HEK293 (cell line): ENCODE measurements around the gene BRCA2.

Experiments used
- CTCF ChIA-PET: fragments of 350-600 bp; formaldehyde crosslinking; extraction: SDS; loops from one replicate; lab custom pipeline; 2021; ENCODE audit warnings: antibody characterized with exemption; lab: Yijun Ruan, JAX
- POLR2A ChIA-PET: fragments of 300-600 bp; formaldehyde crosslinking; extraction: SDS; loops from one replicate; lab custom pipeline; 2020; ENCODE audit warnings: antibody characterized with exemption, inconsistent platforms; lab: Yijun Ruan, JAX
- H3K27ac ChIP-seq: fragments of 200-500 bp; sonication (Bioruptor generic); 2 replicates; pipeline ENCODE4 v1.5.1; 2014; ENCODE audit warnings: low read depth, low read length, control low read depth, inconsistent platforms; ENCODE audit errors: extremely low read depth
- H3K36me3 ChIP-seq, 2 experiments: fragments of 200-500 bp in 1 of 2; sonication (Bioruptor generic) in 1 of 2; 1 replicate in 1 of 2; 2 replicates in 1 of 2; pipeline ENCODE4 v1.5.1; 2014 to 2017; ENCODE audit warnings: inconsistent platforms in 2 of 2, low read length in 2 of 2; ENCODE audit not compliant: control insufficient read depth in 2 of 2, insufficient read depth in 1 of 2
- H3K4me1 ChIP-seq: fragments of 200-500 bp; sonication (Bioruptor generic); 2 replicates; pipeline ENCODE4 v1.5.1; 2014; ENCODE audit warnings: mild to moderate bottlenecking, low read length, inconsistent platforms; ENCODE audit not compliant: control insufficient read depth, insufficient read depth
- H3K4me3 ChIP-seq: 2 replicates; pipeline ENCODE4 v1.5.1; 2011; ENCODE audit warnings: low read depth, mild to moderate bottlenecking, control low read depth, low read length, moderate library complexity
- H3K9me3 ChIP-seq: fragments of 200-500 bp; sonication (Bioruptor generic); 2 replicates; pipeline ENCODE4 v1.5.1; 2014; ENCODE audit warnings: low read depth, low read length, inconsistent platforms; ENCODE audit not compliant: control insufficient read depth, insufficient read depth
- GFI1B ChIP-seq: fragments of 450-650 bp; formaldehyde crosslinking; IDR thresholded peaks from 2 replicates; pipeline ENCODE4 v1.5.1; 2016; ENCODE audit warnings: missing biosample characterization, missing genetic modification characterization
- GLIS1 ChIP-seq: fragments of 450-650 bp; formaldehyde crosslinking; IDR thresholded peaks from 2 replicates; pipeline ENCODE4 v1.5.1; 2016; ENCODE audit warnings: missing biosample characterization, missing genetic modification characterization
- HOXA7 ChIP-seq: sonication (generic); formaldehyde crosslinking; IDR thresholded peaks from 2 replicates; pipeline ENCODE4 v1.8.1; 2022; ENCODE audit warnings: missing genetic modification reagents, borderline replicate concordance
- KLF16 ChIP-seq: fragments of 450-650 bp; formaldehyde crosslinking; IDR thresholded peaks from 2 replicates; pipeline ENCODE4 v1.5.1; 2017; ENCODE audit warnings: missing biosample characterization, missing genetic modification characterization
- PRDM2 ChIP-seq: fragments of 450-650 bp; formaldehyde crosslinking; IDR thresholded peaks from 2 replicates; pipeline ENCODE4 v1.5.1; 2016; ENCODE audit warnings: missing biosample characterization, missing genetic modification characterization, borderline replicate concordance
- SCRT2 ChIP-seq: fragments of 450-650 bp; formaldehyde crosslinking; IDR thresholded peaks from 2 replicates; pipeline ENCODE4 v1.5.1; 2016; ENCODE audit warnings: missing biosample characterization, missing genetic modification characterization
- TRIM28 ChIP-seq: IDR thresholded peaks from 2 replicates; pipeline ENCODE4 v1.6.1; 2011; ENCODE audit warnings: low read length, control low read depth, borderline replicate concordance
- ZBTB20 ChIP-seq: fragments of 450-650 bp; formaldehyde crosslinking; IDR thresholded peaks from 2 replicates; pipeline ENCODE4 v1.5.1; 2016; ENCODE audit warnings: missing biosample characterization, missing genetic modification characterization
- ZBTB6 ChIP-seq: fragments of 450-650 bp; formaldehyde crosslinking; IDR thresholded peaks from 2 replicates; pipeline ENCODE4 v1.5.1; 2017; ENCODE audit warnings: missing biosample characterization, missing genetic modification characterization
- ZNF211 ChIP-seq: fragments of 450-650 bp; formaldehyde crosslinking; IDR thresholded peaks from 2 replicates; pipeline ENCODE4 v1.5.1; 2016; ENCODE audit warnings: low read depth, missing biosample characterization, missing genetic modification characterization
- ZNF311 ChIP-seq: fragments of 450-650 bp; formaldehyde crosslinking; IDR thresholded peaks from 2 replicates; pipeline ENCODE4 v1.5.1; 2017; ENCODE audit warnings: missing biosample characterization, missing genetic modification characterization, borderline replicate concordance
- ZNF335 ChIP-seq: fragments of 450-650 bp; formaldehyde crosslinking; conservative IDR thresholded peaks from 2 replicates; pipeline ENCODE4 v1.5.1; 2016; ENCODE audit warnings: missing biosample characterization, missing genetic modification characterization
- ZNF350 ChIP-seq: fragments of 450-650 bp; formaldehyde crosslinking; IDR thresholded peaks from 2 replicates; pipeline ENCODE4 v1.5.0; 2017; ENCODE audit warnings: missing biosample characterization, mild to moderate bottlenecking, missing genetic modification characterization
- ZNF394 ChIP-seq: fragments of 450-650 bp; formaldehyde crosslinking; IDR thresholded peaks from 2 replicates; pipeline ENCODE4 v1.5.1; 2016; ENCODE audit warnings: missing biosample characterization, missing genetic modification characterization, mild to moderate bottlenecking, moderate library complexity, borderline replicate concordance
- ZNF48 ChIP-seq: fragments of 450-650 bp; formaldehyde crosslinking; IDR thresholded peaks from 2 replicates; pipeline ENCODE4 v1.5.1; 2016; ENCODE audit warnings: missing biosample characterization, missing genetic modification characterization
- ZNF548 ChIP-seq: fragments of 450-650 bp; formaldehyde crosslinking; IDR thresholded peaks from 2 replicates; pipeline ENCODE4 v1.5.1; 2016; ENCODE audit warnings: missing biosample characterization, missing genetic modification characterization
- ZNF580 ChIP-seq: fragments of 450-650 bp; formaldehyde crosslinking; IDR thresholded peaks from 2 replicates; pipeline ENCODE4 v1.5.1; 2016; ENCODE audit warnings: missing biosample characterization, missing genetic modification characterization
- ZNF664 ChIP-seq: fragments of 450-650 bp; formaldehyde crosslinking; IDR thresholded peaks from 2 replicates; pipeline ENCODE4 v1.5.1; 2016; ENCODE audit warnings: missing biosample characterization, missing genetic modification characterization
- ZNF670 ChIP-seq: fragments of 450-650 bp; formaldehyde crosslinking; IDR thresholded peaks from 2 replicates; pipeline ENCODE4 v1.5.1; 2016; ENCODE audit warnings: missing biosample characterization, missing genetic modification characterization, low read depth
- ZNF677 ChIP-seq: fragments of 450-650 bp; IDR thresholded peaks from 2 replicates; pipeline ENCODE4 v1.5.0; 2018; ENCODE audit warnings: missing biosample characterization, mild to moderate bottlenecking, missing genetic modification characterization, moderate library complexity
- ZNF843 ChIP-seq: fragments of 450-650 bp; formaldehyde crosslinking; IDR thresholded peaks from 2 replicates; pipeline ENCODE4 v1.5.1; 2016; ENCODE audit warnings: missing biosample characterization, missing genetic modification characterization

Gene BRCA2

GRCh38 chr13:32298695-32299094, 16.6 kb upstream of the BRCA2 start:
- no peak for TF ChIP-seq ZNF670
- TF ChIP-seq PRDM2 (tag by site-specific recombination), result no peak
- TF ChIP-seq ZNF580, result no peak
- no peak for TF ChIP-seq ZNF677 (tag by site-specific recombination)
- TF ChIP-seq ZNF335 (tag by site-specific recombination), result no peak
- POLR2A ChIA-PET, result interaction anchor here (0.6 kb wide), 1 partner anchor 10 kb away, joined by 3 read pairs; no protein-coding TSS in a partner anchor
- H3K27ac ChIP-seq, result no peak overlapping the region
- H3K4me3 ChIP-seq, result no peak overlapping the region
- H3K4me1 ChIP-seq, result no peaks in the 10 kb centered on the region
- no peaks in the 10 kb centered on the region for H3K36me3 ChIP-seq
- CTCF ChIA-PET, result interaction anchor here (1.0 kb wide), 1 partner anchor 10 kb away, joined by 5 read pairs; no protein-coding TSS in a partner anchor
- H3K9me3 ChIP-seq, result no peaks in the 10 kb centered on the region

GRCh38 chr13:32299893-32300292, 15.4 kb upstream of the BRCA2 start:
- no peaks in the 10 kb centered on the region for H3K4me1 ChIP-seq
- TF ChIP-seq ZNF211 (tag by site-specific recombination), result no peak
- TF ChIP-seq SCRT2, result no peak
- TF ChIP-seq ZNF311, result no peak
- TF ChIP-seq TRIM28, result no peak
- TF ChIP-seq KLF16, result no peak
- no peak for TF ChIP-seq GFI1B (tag by site-specific recombination)
- no peak for TF ChIP-seq ZNF350 (tag by site-specific recombination)
- no peak for TF ChIP-seq ZBTB20 (tag by site-specific recombination)
- TF ChIP-seq ZNF548 (tag by site-specific recombination), result no peak
- TF ChIP-seq ZNF394, result no peak
- TF ChIP-seq HOXA7, result no peak
- no peak for TF ChIP-seq ZNF843 (tag by site-specific recombination)
- TF ChIP-seq GLIS1 (tag by site-specific recombination), result no peak
- TF ChIP-seq ZNF677 (tag by site-specific recombination), result no peak
- no peak for TF ChIP-seq ZNF664 (tag by site-specific recombination)
- TF ChIP-seq ZBTB6 (tag by site-specific recombination), result no peak
- no peak for TF ChIP-seq ZNF48 (tag by site-specific recombination)
- ChIA-PET CTCF (interaction anchor here (1.9 kb wide), 1 partner anchor 9 kb away, joined by 5 read pairs; no protein-coding TSS in a partner anchor), POLR2A (no interaction called here)
- H3K27ac ChIP-seq, result no peak overlapping the region
- H3K9me3 ChIP-seq, result no peaks in the 10 kb centered on the region
- no peak overlapping the region for H3K4me3 ChIP-seq
- no peaks in the 10 kb centered on the region for H3K36me3 ChIP-seq
